ENCODE measurements around the gene TEPSIN. TPM values are rescaled to one million over a fixed set of nuclear protein-coding genes. Genes with fewer than 3 reads are reported as not detected.
A peak's percentile ranks its signal among the peaks of the same experiment; 100 is the strongest.

The TEPSIN gene
- total RNA-seq, 2 donors from 2014 or later, result 30.0 to 45.0 TPM

- peaks cover 17% of the 10 kb centered on the region for H3K27me3 Mint-ChIP-seq (ENCODE audit: insufficient read depth)
- Histone ChIP-seq H3K9ac (ENCODE audit: extremely low read depth, low read length, poor library complexity, severe bottlenecking) (peak overlapping the region; percentile 49), H3K4me3 (ENCODE audit: low read length) (peak overlapping the region; percentile 70), H3K27me3 (ENCODE audit: control insufficient read depth, insufficient read depth, low read length, poor library complexity, severe bottlenecking) (peaks cover 9% of the 10 kb centered on the region), H3K27ac (ENCODE audit: low read depth, low read length) (no peak overlapping the region), H3K9me3 (ENCODE audit: control insufficient read depth, low read length) (no peaks in the 10 kb centered on the region), H3K4me1 (ENCODE audit: control insufficient read depth, insufficient read depth, low read length) (peaks cover 9% of the 10 kb centered on the region), H3K36me3 (ENCODE audit: control insufficient read depth, insufficient read depth, low read length) (no peaks in the 10 kb centered on the region)
- no peaks in the 10 kb centered on the region for H3K9me3 Mint-ChIP-seq
- 80 to 82% methylated on average over 11 of the region's 11 CpGs for WGBS, 2 experiments (ENCODE audit: insufficient coverage in 1 of 2, insufficient read length in 1 of 2)
- TF ChIP-seq CTCF (conservative IDR thresholded peaks at IDR 0.05), result no peak
- peaks cover 8% of the 10 kb centered on the region for H3K36me3 Mint-ChIP-seq (ENCODE audit: low read depth)
- peak overlapping the region; percentile 62 for H3K27ac Mint-ChIP-seq
- H3K4me3 Mint-ChIP-seq, result peak overlapping the region; percentile 66
- no peak for DNase-seq
- peaks cover 16% of the 10 kb centered on the region for H3K4me1 Mint-ChIP-seq
Observed at GRCh38 chr17:81223762-81224130, 15.1 kb downstream of the TEPSIN start.

- H3K27me3 ChIP-seq (ENCODE audit: control insufficient read depth, insufficient read depth, low read length, poor library complexity, severe bottlenecking), result peaks cover 9% of the 10 kb centered on the region
- Mint-ChIP-seq H3K4me1 (peaks cover 16% of the 10 kb centered on the region), H3K27me3 (ENCODE audit: insufficient read depth) (peaks cover 17% of the 10 kb centered on the region), H3K36me3 (ENCODE audit: low read depth) (peaks cover 5% of the 10 kb centered on the region), H3K27ac (peak within 1 kb of the TSS; percentile 62), H3K9me3 (no peaks in the 10 kb centered on the region), H3K4me3 (peak within 1 kb of the TSS; percentile 66)
- peak within 1 kb of the TSS; percentile 49 for H3K9ac ChIP-seq (ENCODE audit: extremely low read depth, low read length, poor library complexity, severe bottlenecking)
- TF ChIP-seq CTCF (conservative IDR thresholded peaks at IDR 0.05), result no peak
- H3K9me3 ChIP-seq (ENCODE audit: control insufficient read depth, low read length), result no peaks in the 10 kb centered on the region
- peak; percentile 100 for DNase-seq
- no peak within 1 kb of the TSS for H3K27ac ChIP-seq (ENCODE audit: low read depth, low read length)
- WGBS, 2 experiments (ENCODE audit: insufficient coverage in 1 of 2, insufficient read length in 1 of 2), result 2 to 3% methylated on average over 44 to 79 of the region's 79 CpGs
- H3K4me1 ChIP-seq (ENCODE audit: control insufficient read depth, insufficient read depth, low read length), result peaks cover 9% of the 10 kb centered on the region
- peak within 1 kb of the TSS; percentile 85 for H3K4me3 ChIP-seq (ENCODE audit: low read length)
- H3K36me3 ChIP-seq (ENCODE audit: control insufficient read depth, insufficient read depth, low read length), result no peaks in the 10 kb centered on the region
Observed at GRCh38 chr17:81222906-81223761, 15.7 kb downstream of the TEPSIN start, which contains the start of gene CEP131. Gene CEP131 (minus strand): TSS chr17:81222965. CDS start chr17:81220056, 2,909 bp downstream.

GRCh38 chr17:81222620-81222905, 16.3 kb downstream of the TEPSIN start:
- Mint-ChIP-seq H3K9me3 (no peaks in the 10 kb centered on the region), H3K4me3 (peak overlapping the region; percentile 66), H3K4me1 (peaks cover 16% of the 10 kb centered on the region), H3K27ac (no peak overlapping the region), H3K36me3 (ENCODE audit: low read depth) (peaks cover 6% of the 10 kb centered on the region), H3K27me3 (ENCODE audit: insufficient read depth) (peaks cover 17% of the 10 kb centered on the region)
- DNase-seq, result no peak
- no peaks in the 10 kb centered on the region for H3K9me3 ChIP-seq (ENCODE audit: control insufficient read depth, low read length)
- H3K4me3 ChIP-seq (ENCODE audit: low read length), result peak overlapping the region; percentile 85
- TF ChIP-seq CTCF (conservative IDR thresholded peaks at IDR 0.05), result no peak
- H3K27ac ChIP-seq (ENCODE audit: low read depth, low read length), result no peak overlapping the region
- no peaks in the 10 kb centered on the region for H3K36me3 ChIP-seq (ENCODE audit: control insufficient read depth, insufficient read depth, low read length)
- H3K4me1 ChIP-seq (ENCODE audit: control insufficient read depth, insufficient read depth, low read length), result peaks cover 9% of the 10 kb centered on the region
- 0 to 2% methylated on average over 11 to 30 of the region's 30 CpGs for WGBS, 2 experiments (ENCODE audit: insufficient coverage in 1 of 2, insufficient read length in 1 of 2)
- H3K27me3 ChIP-seq (ENCODE audit: control insufficient read depth, insufficient read depth, low read length, poor library complexity, severe bottlenecking), result peaks cover 9% of the 10 kb centered on the region
- peak overlapping the region; percentile 44 for H3K9ac ChIP-seq (ENCODE audit: extremely low read depth, low read length, poor library complexity, severe bottlenecking)

All from endodermal cell (in vitro differentiated cells).